Measurements from ENCODE around the gene WWOX.
A peak's percentile ranks its signal among the peaks of the same experiment; 100 is the strongest.

WWOX gene

GRCh38 chr16:79128706-79129105 is 1029.3 kb downstream of the WWOX start:
- no peaks in the 10 kb centered on the region for H3K36me3 Mint-ChIP-seq
- no peaks in the 10 kb centered on the region for H3K27me3 Mint-ChIP-seq
- H3K4me1 Mint-ChIP-seq: no peaks in the 10 kb centered on the region
- no peak overlapping the region for H3K27ac Mint-ChIP-seq
- H3K9me3 Mint-ChIP-seq: no peaks in the 10 kb centered on the region
- H3K4me3 Mint-ChIP-seq: no peak overlapping the region

- no peaks in the 10 kb centered on the region for H3K27me3 Mint-ChIP-seq
- H3K36me3 Mint-ChIP-seq: no peaks in the 10 kb centered on the region
- H3K27ac Mint-ChIP-seq: no peak overlapping the region
- no peaks in the 10 kb centered on the region for H3K9me3 Mint-ChIP-seq
- H3K4me3 Mint-ChIP-seq: no peak overlapping the region
- H3K4me1 Mint-ChIP-seq: no peaks in the 10 kb centered on the region
These were observed 1031.2 kb downstream of the WWOX start for GRCh38 chr16:79130616-79131015.

GRCh38 chr16:79131321-79132075 is 1032.0 kb downstream of the WWOX start:
- no peak overlapping the region for H3K27ac Mint-ChIP-seq
- no peak overlapping the region for H3K4me3 Mint-ChIP-seq
- no peaks in the 10 kb centered on the region for H3K36me3 Mint-ChIP-seq
- no peaks in the 10 kb centered on the region for H3K4me1 Mint-ChIP-seq
- H3K9me3 Mint-ChIP-seq: no peaks in the 10 kb centered on the region
- no peaks in the 10 kb centered on the region for H3K27me3 Mint-ChIP-seq

GRCh38 chr16:79132701-79133100 is 1033.2 kb downstream of the WWOX start:
- H3K4me3 Mint-ChIP-seq: no peak overlapping the region
- H3K36me3 Mint-ChIP-seq: no peaks in the 10 kb centered on the region
- no peaks in the 10 kb centered on the region for H3K4me1 Mint-ChIP-seq
- no peaks in the 10 kb centered on the region for H3K9me3 Mint-ChIP-seq
- no peaks in the 10 kb centered on the region for H3K27me3 Mint-ChIP-seq
- no peak overlapping the region for H3K27ac Mint-ChIP-seq

- Mint-ChIP-seq H3K36me3 (no peaks in the 10 kb centered on the region), H3K27me3 (no peaks in the 10 kb centered on the region), H3K4me3 (no peak overlapping the region), H3K4me1 (no peaks in the 10 kb centered on the region), H3K27ac (no peak overlapping the region), H3K9me3 (no peaks in the 10 kb centered on the region)
These were observed 1034.8 kb downstream of the WWOX start for GRCh38 chr16:79134300-79134699.

GRCh38 chr16:79136955-79137354 is 1037.5 kb downstream of the WWOX start:
- H3K27me3 Mint-ChIP-seq: no peaks in the 10 kb centered on the region
- no peaks in the 10 kb centered on the region for H3K4me1 Mint-ChIP-seq
- H3K9me3 Mint-ChIP-seq: no peaks in the 10 kb centered on the region
- no peak overlapping the region for H3K27ac Mint-ChIP-seq
- no peaks in the 10 kb centered on the region for H3K36me3 Mint-ChIP-seq
- H3K4me3 Mint-ChIP-seq: no peak overlapping the region

- H3K36me3 Mint-ChIP-seq: no peaks in the 10 kb centered on the region
- H3K9me3 Mint-ChIP-seq: no peaks in the 10 kb centered on the region
- H3K27me3 Mint-ChIP-seq: no peaks in the 10 kb centered on the region
- H3K27ac Mint-ChIP-seq: no peak overlapping the region
- no peak overlapping the region for H3K4me3 Mint-ChIP-seq
- H3K4me1 Mint-ChIP-seq: no peaks in the 10 kb centered on the region
These were observed 1038.0 kb downstream of the WWOX start for GRCh38 chr16:79137426-79137939.

- Mint-ChIP-seq H3K9me3 (no peaks in the 10 kb centered on the region), H3K27me3 (no peaks in the 10 kb centered on the region), H3K4me3 (no peak overlapping the region), H3K4me1 (no peaks in the 10 kb centered on the region), H3K27ac (no peak overlapping the region), H3K36me3 (no peaks in the 10 kb centered on the region)
These were observed 1040.3 kb downstream of the WWOX start for GRCh38 chr16:79139799-79140198.

- Mint-ChIP-seq H3K4me3 (no peak overlapping the region), H3K4me1 (no peaks in the 10 kb centered on the region), H3K36me3 (no peaks in the 10 kb centered on the region), H3K9me3 (no peaks in the 10 kb centered on the region), H3K27ac (no peak overlapping the region), H3K27me3 (no peaks in the 10 kb centered on the region)
These were observed 1043.6 kb downstream of the WWOX start for GRCh38 chr16:79143026-79143425.

GRCh38 chr16:79150151-79150550 is 1050.7 kb downstream of the WWOX start:
- Mint-ChIP-seq H3K4me1 (peaks cover 11% of the 10 kb centered on the region), H3K9me3 (no peaks in the 10 kb centered on the region), H3K36me3 (no peaks in the 10 kb centered on the region), H3K27ac (no peak overlapping the region), H3K27me3 (no peaks in the 10 kb centered on the region), H3K4me3 (no peak overlapping the region)

GRCh38 chr16:79150632-79151310 is 1051.3 kb downstream of the WWOX start:
- Mint-ChIP-seq H3K4me3 (no peak overlapping the region), H3K27ac (no peak overlapping the region), H3K36me3 (no peaks in the 10 kb centered on the region), H3K4me1 (peaks cover 11% of the 10 kb centered on the region), H3K9me3 (no peaks in the 10 kb centered on the region), H3K27me3 (no peaks in the 10 kb centered on the region)

- Mint-ChIP-seq H3K9me3 (no peaks in the 10 kb centered on the region), H3K4me1 (peaks cover 27% of the 10 kb centered on the region), H3K27ac (no peak overlapping the region), H3K4me3 (no peak overlapping the region), H3K36me3 (no peaks in the 10 kb centered on the region), H3K27me3 (no peaks in the 10 kb centered on the region)
These were observed 1054.6 kb downstream of the WWOX start for GRCh38 chr16:79154086-79154485.

- no peak overlapping the region for H3K4me3 Mint-ChIP-seq
- H3K4me1 Mint-ChIP-seq: peaks cover 20% of the 10 kb centered on the region
- no peaks in the 10 kb centered on the region for H3K27me3 Mint-ChIP-seq
- no peaks in the 10 kb centered on the region for H3K9me3 Mint-ChIP-seq
- no peak overlapping the region for H3K27ac Mint-ChIP-seq
- H3K36me3 Mint-ChIP-seq: no peaks in the 10 kb centered on the region
These were observed 1056.0 kb downstream of the WWOX start for GRCh38 chr16:79155471-79155870.

GRCh38 chr16:79155904-79156303 is 1056.5 kb downstream of the WWOX start:
- Mint-ChIP-seq H3K4me1 (peaks cover 20% of the 10 kb centered on the region), H3K27ac (no peak overlapping the region), H3K9me3 (no peaks in the 10 kb centered on the region), H3K4me3 (no peak overlapping the region), H3K27me3 (no peaks in the 10 kb centered on the region), H3K36me3 (no peaks in the 10 kb centered on the region)

- H3K4me3 Mint-ChIP-seq: no peak overlapping the region
- no peaks in the 10 kb centered on the region for H3K36me3 Mint-ChIP-seq
- peak overlapping the region; percentile 15 for H3K27ac Mint-ChIP-seq
- no peaks in the 10 kb centered on the region for H3K27me3 Mint-ChIP-seq
- no peaks in the 10 kb centered on the region for H3K9me3 Mint-ChIP-seq
- H3K4me1 Mint-ChIP-seq: peaks cover 20% of the 10 kb centered on the region
These were observed 1057.3 kb downstream of the WWOX start for GRCh38 chr16:79156761-79157160.

GRCh38 chr16:79158337-79158736 is 1058.9 kb downstream of the WWOX start:
- Mint-ChIP-seq H3K36me3 (no peaks in the 10 kb centered on the region), H3K4me1 (peaks cover 26% of the 10 kb centered on the region), H3K27ac (no peak overlapping the region), H3K4me3 (no peak overlapping the region), H3K27me3 (no peaks in the 10 kb centered on the region), H3K9me3 (no peaks in the 10 kb centered on the region)

Measured in activated naive CD4-positive, alpha-beta T cell treated with anti-CD3 and anti-CD28 coated beads, Interleukin-2, amount 50 U/mL, for 24 hours (primary cell).